Kasumi-1 (cell line): ENCODE data around the gene SGK1.
"Not testable (repeated sequence)": the region's sequence is repeated elsewhere in the genome, so short reads cannot be mapped to it uniquely, and the experiment has no call there.

Source experiments
- DNase-seq, 2 experiments: peaks; one replicate each; lab custom pipeline; 2025; lab: John Stamatoyannopoulos, UW

The SGK1 gene

GRCh38 chr6:134304381-134304780, 13.5 kb downstream of the SGK1 start:
- not testable (repeated sequence) for DNase-seq

DNA sequence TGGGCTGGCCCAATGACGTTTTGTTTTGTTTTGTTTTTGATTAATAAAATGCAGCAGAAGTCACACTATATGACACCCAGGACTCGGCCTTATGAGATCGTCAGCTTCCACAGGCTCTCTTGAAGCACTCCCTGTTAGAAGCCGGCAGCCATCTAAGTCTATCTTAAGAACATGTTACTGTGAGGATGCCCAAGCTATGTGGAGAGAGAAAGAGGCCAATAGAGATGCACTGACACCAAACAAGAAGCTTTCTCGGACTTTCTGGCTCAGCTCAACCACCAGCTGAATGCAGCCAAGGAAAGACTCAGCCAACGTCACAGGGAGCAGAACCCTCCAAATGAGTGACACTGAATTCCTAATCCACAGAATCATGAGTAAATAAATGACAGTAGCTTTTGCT, 14.0 kb downstream of the SGK1 start:
- no peak for DNase-seq

GRCh38 chr6:134299236-134299635, 18.7 kb downstream of the SGK1 start:
- DNase-seq = no peak

- DNase-seq = no peak
Measured at GRCh38 chr6:134296762-134297161, 21.1 kb downstream of the SGK1 start.

DNA sequence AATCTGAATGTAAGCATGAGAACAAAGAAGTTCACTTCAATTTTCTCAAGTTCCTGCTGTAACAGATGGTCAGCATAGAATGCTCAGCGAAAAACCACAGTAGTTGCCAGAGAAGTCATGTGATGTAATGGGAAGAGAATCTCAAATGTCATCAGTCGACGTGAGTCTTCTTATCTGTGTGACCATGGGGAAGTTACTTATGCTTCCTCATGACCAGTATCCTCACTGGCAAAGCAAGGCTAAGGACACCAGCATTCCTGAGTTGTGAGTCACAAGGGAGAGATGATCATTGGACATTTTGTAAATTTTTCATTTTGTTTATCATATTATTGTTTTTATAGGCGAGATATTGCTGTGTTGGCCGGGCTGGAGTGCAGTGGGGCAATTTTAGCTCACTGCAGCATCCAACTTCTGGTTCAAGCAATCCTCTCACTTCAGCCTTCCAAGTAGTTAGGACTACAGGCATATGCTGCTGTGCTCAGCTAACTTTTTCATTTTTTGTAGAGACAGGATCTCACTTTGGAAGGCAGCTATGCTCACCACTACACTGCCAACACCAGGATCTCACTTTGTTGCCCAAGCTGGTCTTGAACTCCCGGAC, 21.9 kb downstream of the SGK1 start:
- peak; percentile 94 to 95 for DNase-seq

- no peak for DNase-seq
Measured at GRCh38 chr6:134293659-134294161, 24.2 kb downstream of the SGK1 start.

DNA sequence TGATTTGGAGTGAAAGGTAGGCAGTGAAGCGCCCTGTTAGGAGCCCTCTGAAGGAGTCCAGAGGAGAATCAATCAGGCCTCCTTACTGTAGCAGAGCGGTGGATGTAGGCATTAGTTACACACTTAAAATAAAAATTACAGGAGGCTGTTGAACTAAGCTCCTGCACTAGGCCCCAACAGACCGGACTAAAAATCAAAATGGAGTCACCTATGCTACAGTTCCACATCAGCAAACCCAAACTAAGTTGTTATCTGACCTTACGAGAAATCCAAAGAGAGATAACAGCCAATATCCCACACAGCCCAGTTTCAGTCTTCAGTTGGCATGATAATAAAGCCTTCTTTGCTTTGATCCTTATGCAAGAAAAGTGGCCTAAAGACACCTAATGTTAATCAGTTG, 26.8 kb downstream of the SGK1 start:
- no peak for DNase-seq

DNA sequence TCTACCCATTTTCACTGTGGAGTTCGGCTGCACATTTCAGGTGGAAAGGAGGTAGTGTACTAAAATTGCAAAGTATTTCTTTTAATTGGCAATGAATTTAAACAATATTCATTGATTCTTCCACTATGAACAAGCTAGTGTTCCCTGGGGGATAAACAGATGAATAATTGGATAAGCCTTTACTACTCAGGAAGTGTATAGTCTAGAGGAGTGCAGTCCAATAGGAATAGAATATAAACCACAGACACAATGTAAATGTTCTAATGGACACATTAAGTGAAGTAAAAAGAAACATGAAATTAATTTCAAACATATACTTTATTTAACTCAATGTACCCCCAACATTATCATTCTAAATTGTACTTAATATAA, 28.7 kb downstream of the SGK1 start:
- no peak for DNase-seq

DNA sequence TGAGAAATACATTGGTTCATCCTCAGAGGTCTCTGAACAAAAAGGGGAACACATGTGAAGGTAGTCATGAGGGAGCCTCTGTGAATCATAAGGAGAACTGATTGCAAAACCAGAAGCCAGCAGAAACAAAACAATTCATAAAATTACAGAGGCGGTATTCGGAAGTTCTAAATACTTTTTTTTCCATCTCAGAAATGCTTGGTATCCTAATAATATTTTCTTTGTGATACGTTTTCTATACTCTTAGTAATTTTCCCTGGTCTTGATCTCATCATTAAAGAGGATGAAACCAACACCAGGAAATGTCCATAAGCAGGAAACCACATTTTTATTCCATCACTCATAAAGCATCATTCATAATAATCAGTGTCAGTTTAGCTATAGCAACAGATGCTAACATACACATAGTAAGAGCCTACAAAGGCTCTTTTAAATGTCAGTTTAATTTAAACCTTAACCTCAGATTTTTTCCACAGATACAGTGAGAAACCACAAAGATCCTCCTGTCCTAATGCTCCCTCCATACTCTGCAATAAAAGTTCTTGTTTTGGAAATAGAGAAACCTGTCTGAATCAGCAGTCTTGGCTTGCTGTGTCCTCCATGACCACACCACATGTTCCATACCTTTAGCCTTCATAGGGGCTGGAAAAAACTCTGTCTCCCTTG, 29.2 kb downstream of the SGK1 start:
- peak; percentile 70 to 75 for DNase-seq

GRCh38 chr6:134287859-134288537, 29.9 kb downstream of the SGK1 start:
- DNase-seq = peak in 1 of 2 experiments; percentile 35

GRCh38 chr6:134282816-134283215, 35.1 kb downstream of the SGK1 start:
- peak; percentile 7 to 31 for DNase-seq

DNA sequence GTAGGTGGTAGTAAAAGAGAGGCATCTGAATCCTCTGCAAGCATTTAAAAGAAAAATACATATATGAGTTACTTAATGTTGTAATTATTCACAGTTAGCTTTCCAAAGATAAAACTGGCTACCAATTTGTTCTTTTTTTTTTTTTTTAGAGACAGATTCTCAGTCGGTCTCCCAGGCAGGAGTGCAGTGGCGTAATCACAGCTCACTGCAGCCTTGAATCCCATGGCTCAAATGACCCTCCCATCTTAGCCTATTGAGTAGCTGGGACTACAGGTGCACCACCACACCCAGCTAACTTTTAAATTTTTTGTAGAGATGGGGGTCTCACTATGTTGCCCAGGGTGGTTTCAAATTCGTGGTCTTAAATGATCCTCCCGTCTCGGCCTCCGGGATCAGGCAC, 36.5 kb downstream of the SGK1 start:
- no peak for DNase-seq

- DNase-seq = no peak
Measured at GRCh38 chr6:134278000-134278399, 39.9 kb downstream of the SGK1 start.

DNA sequence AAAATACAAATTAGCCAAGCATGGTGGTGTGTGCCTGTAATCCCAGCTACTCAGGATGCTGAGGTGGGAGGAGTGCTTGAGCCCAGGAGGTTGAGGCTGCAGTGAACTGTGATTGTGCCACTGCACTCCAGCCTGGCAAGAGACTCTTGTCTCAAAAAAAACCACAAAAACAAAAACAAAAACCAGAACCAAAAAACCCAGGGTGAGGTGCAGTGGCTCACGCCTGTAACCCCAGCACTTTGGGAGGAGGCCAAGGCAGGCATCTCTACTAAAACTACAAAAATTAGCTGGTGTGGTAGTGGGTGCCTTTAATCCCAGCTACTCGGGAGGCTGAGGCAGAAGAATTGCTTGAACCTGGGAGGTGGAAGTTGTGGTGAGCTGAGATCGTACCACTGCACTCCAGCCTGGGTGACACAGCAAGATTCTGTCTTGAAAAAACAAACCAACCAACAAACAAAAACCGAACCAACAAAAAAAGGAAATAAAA, 41.0 kb downstream of the SGK1 start:
- DNase-seq = not testable (repeated sequence)

- DNase-seq = no peak
Measured at GRCh38 chr6:134272374-134272773, 45.5 kb downstream of the SGK1 start.

DNA sequence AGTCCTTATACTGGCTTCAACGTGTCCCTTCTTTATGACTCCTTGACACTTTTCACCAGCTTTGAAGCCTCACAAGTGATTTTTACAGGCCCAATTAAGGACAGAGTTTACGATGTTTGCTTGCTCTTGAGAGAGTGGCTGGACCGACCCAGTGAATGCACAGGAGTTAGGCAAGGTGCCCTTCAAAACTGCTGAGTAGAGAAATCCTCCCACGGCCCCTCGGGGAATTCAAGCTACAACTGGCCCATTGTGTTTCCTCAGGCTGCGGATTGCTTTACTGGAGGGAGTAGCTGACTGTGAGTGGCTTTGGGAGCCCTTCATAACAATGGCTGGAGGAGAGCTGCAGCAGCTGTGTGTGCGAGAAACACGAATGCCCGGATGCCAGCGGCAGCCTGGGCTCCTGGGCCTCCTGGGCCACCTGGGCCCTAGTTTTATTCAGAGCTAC, 50.0 kb downstream of the SGK1 start:
- no peak for DNase-seq

GRCh38 chr6:134266776-134267175, 51.1 kb downstream of the SGK1 start:
- DNase-seq = no peak

DNA sequence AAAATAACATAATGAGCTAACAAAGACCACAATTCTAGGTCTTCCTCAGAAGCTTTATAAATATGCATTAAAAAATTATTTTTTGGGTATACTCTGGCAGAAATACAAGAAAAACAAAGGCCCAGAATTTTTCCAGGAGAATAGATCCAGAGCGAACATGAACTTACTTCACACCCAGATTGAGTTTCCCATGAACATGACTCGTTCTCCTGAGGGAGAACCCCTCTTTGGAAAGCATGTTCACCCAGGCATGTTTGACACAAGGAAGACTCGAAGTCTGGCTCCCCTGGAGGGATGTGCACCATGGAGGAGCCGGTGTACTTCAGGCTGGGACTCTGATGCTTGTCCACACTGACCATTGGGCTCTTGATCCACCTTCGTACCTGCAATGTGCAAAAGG, 56.1 kb downstream of the SGK1 start:
- DNase-seq = no peak

DNA sequence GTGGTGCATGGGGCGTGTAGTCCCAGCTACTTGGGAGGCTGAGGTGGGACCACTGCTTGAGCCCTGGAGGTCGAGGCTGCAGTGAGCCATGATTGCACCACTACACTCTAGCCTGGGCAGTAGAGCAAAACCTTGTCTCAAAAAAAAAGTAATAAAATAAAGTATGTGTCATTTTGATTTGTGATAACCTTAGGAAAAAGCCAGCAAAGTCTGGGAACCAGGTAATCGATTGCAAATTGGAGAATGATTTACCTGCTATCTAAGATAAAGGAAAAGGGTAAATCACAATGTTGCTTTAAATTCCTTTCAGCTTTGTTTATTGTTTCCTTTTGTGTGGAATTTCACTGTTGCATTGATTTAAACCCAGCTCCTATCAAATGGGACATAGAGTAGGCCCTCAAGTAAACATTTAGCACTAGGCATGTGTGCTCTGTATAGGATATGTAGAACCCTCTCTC, 59.0 kb downstream of the SGK1 start:
- DNase-seq = no peak

DNA sequence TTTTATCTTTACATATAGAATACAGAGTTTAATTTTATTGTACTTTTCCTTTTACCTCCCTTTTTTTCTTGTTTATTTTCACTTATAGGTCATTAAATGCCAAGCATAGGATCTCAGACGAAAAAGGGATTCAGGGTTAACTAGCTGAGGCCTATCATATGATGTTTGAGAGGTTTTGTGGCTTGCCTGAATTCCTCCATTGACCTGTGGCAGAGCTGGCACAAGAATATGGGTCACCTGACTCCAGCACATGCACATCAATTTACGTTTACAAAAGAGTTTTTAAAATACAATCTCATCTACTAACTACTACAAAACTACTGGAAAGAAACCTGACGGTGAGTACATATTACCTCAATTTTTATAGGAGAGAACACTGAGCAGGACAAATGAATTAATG, 60.4 kb downstream of the SGK1 start:
- DNase-seq = no peak

- DNase-seq = no peak
Measured at GRCh38 chr6:134256862-134257261, 61.0 kb downstream of the SGK1 start.

DNA sequence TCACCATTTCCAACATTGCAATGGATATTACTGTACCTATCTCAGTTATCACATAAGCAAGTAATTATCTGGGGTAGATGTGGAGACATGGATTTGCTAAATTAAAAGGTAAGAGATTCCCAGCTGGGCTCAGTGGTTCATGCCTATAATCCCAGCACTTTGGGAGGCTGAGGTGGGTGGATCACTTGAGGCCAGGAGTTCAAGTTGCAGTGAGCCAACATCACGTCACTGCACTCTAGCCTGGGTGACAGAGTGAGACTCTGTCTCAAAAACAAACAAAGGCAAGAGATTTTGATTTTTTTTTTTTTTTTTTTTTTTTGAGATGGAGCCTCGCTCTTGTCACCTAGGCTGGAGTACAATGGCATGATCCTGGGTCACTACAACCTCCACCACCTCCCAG, 62.6 kb downstream of the SGK1 start:
- DNase-seq = not testable (repeated sequence)

DNA sequence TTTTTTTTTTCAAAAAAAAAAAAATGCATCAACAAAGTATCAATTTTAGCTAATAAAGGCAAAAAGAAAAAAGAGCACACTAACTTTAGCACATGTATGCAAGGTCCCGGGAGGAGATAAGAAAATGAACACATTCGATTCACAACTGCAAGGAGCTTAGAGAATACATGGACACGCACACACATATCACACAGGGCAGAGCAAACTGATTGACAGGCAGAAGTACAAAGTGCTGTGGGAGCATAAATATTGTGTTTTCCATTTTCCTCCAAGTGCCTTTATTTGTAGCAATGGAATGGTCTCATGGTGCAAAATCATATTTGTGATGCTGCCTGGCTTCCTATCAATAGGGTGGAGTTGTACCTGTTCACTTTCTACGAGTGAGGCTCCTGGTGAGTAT, 63.8 kb downstream of the SGK1 start:
- DNase-seq = no peak
